GM08714 (cell line): Measurements from ENCODE around the gene ASB15.

Source experiments
- H3K4me3 ChIP-seq: fragments of 200-500 bp; sonication (Bioruptor generic); 2 replicates; pipeline ENCODE4 v1.5.1; 2014; ENCODE audit warnings: mild to moderate bottlenecking, low read length, inconsistent platforms
- ZNF274 ChIP-seq: IDR thresholded peaks from 2 replicates; pipeline ENCODE4 v1.6.1; 2012; ENCODE audit warnings: mild to moderate bottlenecking, low read depth, low read length

ASB15 gene

GRCh38 chr7:123637878-123638277, 36.3 kb downstream of the ASB15 start:
- TF ChIP-seq ZNF274, result no peak
- H3K4me3 ChIP-seq, result no peak overlapping the region

GRCh38 chr7:123639631-123640030, 38.0 kb downstream of the ASB15 start:
- no peak for TF ChIP-seq ZNF274
- H3K4me3 ChIP-seq, result no peak overlapping the region

GRCh38 chr7:123640583-123640982, 39.0 kb downstream of the ASB15 start:
- TF ChIP-seq ZNF274, result no peak
- no peak overlapping the region for H3K4me3 ChIP-seq

GRCh38 chr7:123641901-123642300, 40.3 kb downstream of the ASB15 start:
- TF ChIP-seq ZNF274, result no peak

GRCh38 chr7:123643495-123644441, 42.1 kb downstream of the ASB15 start:
- TF ChIP-seq ZNF274, result no peak
- H3K4me3 ChIP-seq, result no peak overlapping the region

More at GRCh38 chr7:123641901-123642300, 40.3 kb downstream of the ASB15 start:
- no peak overlapping the region for H3K4me3 ChIP-seq

GRCh38 chr7:123645516-123645915, 43.9 kb downstream of the ASB15 start:
- H3K4me3 ChIP-seq, result no peak overlapping the region
- TF ChIP-seq ZNF274, result no peak

GRCh38 chr7:123647106-123647730, 45.6 kb downstream of the ASB15 start:
- no peak overlapping the region for H3K4me3 ChIP-seq
- TF ChIP-seq ZNF274, result no peak

- TF ChIP-seq ZNF274, result no peak
These were observed 48.3 kb downstream of the ASB15 start for GRCh38 chr7:123649964-123650363.

GRCh38 chr7:123650595-123650994, 49.0 kb downstream of the ASB15 start:
- H3K4me3 ChIP-seq, result no peak overlapping the region
- no peak for TF ChIP-seq ZNF274

More at GRCh38 chr7:123649964-123650363, 48.3 kb downstream of the ASB15 start:
- no peak overlapping the region for H3K4me3 ChIP-seq

GRCh38 chr7:123652406-123652805, 50.8 kb downstream of the ASB15 start:
- TF ChIP-seq ZNF274, result no peak
- H3K4me3 ChIP-seq, result no peak overlapping the region

- TF ChIP-seq ZNF274, result no peak
- no peak overlapping the region for H3K4me3 ChIP-seq
These were observed 51.5 kb downstream of the ASB15 start for GRCh38 chr7:123653162-123653561.

GRCh38 chr7:123655614-123656013, 54.0 kb downstream of the ASB15 start, which contains the start of gene LMOD2:
Gene LMOD2, plus strand, starts transcription at chr7:123655866. Its CDS starts 98 bp downstream, at chr7:123655964.
- no peak for TF ChIP-seq ZNF274
- no peak within 1 kb of the TSS for H3K4me3 ChIP-seq

- H3K4me3 ChIP-seq, result no peak overlapping the region
- TF ChIP-seq ZNF274, result no peak
These were observed 55.1 kb downstream of the ASB15 start for GRCh38 chr7:123656544-123657303.

GRCh38 chr7:123657304-123657685, 55.7 kb downstream of the ASB15 start:
- TF ChIP-seq ZNF274, result no peak
- no peak overlapping the region for H3K4me3 ChIP-seq

- no peak for TF ChIP-seq ZNF274
- no peak overlapping the region for H3K4me3 ChIP-seq
These were observed 56.4 kb downstream of the ASB15 start for GRCh38 chr7:123658023-123658422.
